NB4 (cell line): Measurements from ENCODE around the gene HSD17B2.
A peak's percentile ranks its signal among the peaks of the same experiment; 100 is the strongest.

Experiments used
- DNase-seq: peaks from one replicate; pipeline ENCODE4 v3.0.0; 2010; ENCODE audit warnings: low read depth
- H3K4me3 ChIP-seq: one replicate; pipeline ENCODE4 v1.5.1; 2011; ENCODE audit warnings: mild to moderate bottlenecking, low read depth, low read length, moderate library complexity
- MYC ChIP-seq: IDR thresholded peaks from 2 replicates; pipeline ENCODE4 v1.6.1; 2011; ENCODE audit warnings: low read depth, low read length
- POLR2A ChIP-seq: IDR thresholded peaks from 2 replicates; pipeline ENCODE4 v1.6.1; 2011; ENCODE audit warnings: mild to moderate bottlenecking; ENCODE audit not compliant: insufficient read length; ENCODE audit errors: extremely low read depth
- TF ChIP-seq, protein P1 (sequence below): IDR thresholded peaks from one replicate; pipeline ENCODE4 v1.5.1; 2012; ENCODE audit warnings: low read depth, low read length
- TF ChIP-seq, protein P2 (sequence below): IDR thresholded peaks from 2 replicates; pipeline ENCODE4 v1.6.1; 2011; ENCODE audit warnings: low read depth, low read length

Gene HSD17B2

DNA sequence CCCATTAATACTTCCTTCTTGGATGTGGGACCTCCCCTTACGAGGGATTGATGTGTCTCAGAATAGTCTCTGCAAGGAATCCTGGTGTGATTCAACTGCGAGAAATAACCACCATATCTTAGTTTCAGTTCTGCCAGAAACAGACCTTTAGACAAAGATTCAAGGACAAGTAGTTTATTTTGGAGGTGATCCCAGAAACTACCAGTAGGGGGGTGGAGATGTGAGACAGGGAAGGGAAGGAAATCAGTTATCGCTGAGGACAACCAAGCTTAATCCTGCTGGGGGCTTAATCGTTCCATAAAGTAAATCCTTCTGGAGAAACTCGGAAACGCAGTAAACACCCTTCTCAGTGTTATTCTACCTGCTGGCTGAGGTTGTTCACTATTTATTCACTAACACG is 18.8 kb upstream of the HSD17B2 start:
- DNase-seq: peak; percentile 42
- TF ChIP-seq, protein P1, sequence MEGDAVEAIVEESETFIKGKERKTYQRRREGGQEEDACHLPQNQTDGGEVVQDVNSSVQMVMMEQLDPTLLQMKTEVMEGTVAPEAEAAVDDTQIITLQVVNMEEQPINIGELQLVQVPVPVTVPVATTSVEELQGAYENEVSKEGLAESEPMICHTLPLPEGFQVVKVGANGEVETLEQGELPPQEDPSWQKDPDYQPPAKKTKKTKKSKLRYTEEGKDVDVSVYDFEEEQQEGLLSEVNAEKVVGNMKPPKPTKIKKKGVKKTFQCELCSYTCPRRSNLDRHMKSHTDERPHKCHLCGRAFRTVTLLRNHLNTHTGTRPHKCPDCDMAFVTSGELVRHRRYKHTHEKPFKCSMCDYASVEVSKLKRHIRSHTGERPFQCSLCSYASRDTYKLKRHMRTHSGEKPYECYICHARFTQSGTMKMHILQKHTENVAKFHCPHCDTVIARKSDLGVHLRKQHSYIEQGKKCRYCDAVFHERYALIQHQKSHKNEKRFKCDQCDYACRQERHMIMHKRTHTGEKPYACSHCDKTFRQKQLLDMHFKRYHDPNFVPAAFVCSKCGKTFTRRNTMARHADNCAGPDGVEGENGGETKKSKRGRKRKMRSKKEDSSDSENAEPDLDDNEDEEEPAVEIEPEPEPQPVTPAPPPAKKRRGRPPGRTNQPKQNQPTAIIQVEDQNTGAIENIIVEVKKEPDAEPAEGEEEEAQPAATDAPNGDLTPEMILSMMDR: peak; percentile 44
- TF ChIP-seq POLR2A: no peak
- H3K4me3 ChIP-seq: no peak overlapping the region

DNA sequence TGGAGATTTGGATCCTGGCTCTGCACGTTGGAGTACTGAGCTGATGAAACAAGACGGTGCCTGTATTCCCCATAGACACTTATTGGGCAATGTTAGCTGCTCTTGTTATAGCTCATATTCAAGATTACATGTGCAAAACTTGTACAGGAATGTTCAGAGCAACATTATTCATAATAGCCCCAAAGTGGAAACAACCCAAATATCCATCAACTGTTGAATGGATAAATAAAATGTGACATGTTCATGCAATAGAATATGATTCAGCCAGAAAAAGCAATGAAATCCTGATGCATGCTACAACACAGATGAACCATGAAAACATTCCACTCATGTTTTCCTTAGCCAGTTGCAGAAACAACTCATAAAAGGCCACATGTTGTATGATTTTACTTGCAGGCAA is 18.1 kb upstream of the HSD17B2 start:
- DNase-seq: peak; percentile 30
- H3K4me3 ChIP-seq: no peak overlapping the region
- TF ChIP-seq, protein P2, sequence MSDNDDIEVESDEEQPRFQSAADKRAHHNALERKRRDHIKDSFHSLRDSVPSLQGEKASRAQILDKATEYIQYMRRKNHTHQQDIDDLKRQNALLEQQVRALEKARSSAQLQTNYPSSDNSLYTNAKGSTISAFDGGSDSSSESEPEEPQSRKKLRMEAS: no peak
- no peak for TF ChIP-seq POLR2A
- TF ChIP-seq MYC: no peak
- TF ChIP-seq, protein P1: no peak

DNA sequence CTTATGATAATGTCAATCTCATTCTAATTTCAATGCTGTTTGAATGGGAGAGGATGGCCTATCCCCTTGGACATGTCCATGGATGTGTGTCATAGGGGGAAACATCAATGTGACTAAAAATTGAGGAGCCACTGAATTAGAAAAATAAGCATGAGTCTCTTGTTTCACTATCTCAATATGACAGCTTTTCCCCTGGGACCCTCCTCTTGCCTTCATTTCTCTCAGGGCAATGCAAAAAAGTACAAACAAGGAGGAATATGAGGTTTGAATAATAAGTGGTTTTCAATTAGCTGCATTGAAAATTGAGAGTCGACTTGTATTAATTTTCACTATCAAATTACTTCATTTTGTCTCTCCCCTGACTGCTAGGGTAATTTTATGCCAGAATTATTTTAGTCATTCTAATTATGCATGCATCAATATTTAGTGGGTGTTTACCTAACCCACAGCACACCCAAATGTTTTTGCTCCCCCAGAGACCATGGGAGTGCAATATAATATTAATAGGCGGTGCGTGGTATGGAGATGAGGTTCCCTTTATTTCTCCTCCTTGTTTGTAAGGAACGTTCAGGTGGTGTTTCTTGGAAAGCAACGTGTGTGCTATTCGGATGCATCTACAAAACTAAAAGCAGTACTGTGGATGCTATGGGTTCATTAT is 17.0 kb upstream of the HSD17B2 start:
- TF ChIP-seq POLR2A: no peak
- TF ChIP-seq, protein P2: no peak
- TF ChIP-seq, protein P1: no peak
- no peak for TF ChIP-seq MYC
- no peak overlapping the region for H3K4me3 ChIP-seq
- DNase-seq: no peak

DNA sequence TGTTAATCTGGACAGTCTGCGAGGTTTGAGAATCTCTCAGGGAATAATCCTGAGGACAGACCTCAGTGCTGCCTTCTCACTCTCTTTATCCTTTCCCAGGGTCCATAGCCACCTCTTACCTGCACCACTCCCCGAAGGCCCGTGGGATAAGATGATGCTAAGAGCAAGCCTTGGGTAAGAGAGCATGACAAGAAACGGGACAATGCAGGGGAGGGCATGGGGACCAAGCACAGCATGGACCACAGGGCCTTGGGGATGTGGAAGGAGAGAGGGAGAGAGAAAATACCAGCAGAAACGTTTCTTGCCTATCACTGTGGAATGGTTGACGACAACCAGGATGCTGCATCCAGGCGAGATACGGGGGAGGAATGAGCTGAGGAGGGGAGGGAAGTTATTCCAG is 15.5 kb upstream of the HSD17B2 start:
- no peak overlapping the region for H3K4me3 ChIP-seq
- no peak for DNase-seq
- TF ChIP-seq MYC (no peak), POLR2A (no peak)
- TF ChIP-seq, protein P1: no peak
- TF ChIP-seq, protein P2: no peak

DNA sequence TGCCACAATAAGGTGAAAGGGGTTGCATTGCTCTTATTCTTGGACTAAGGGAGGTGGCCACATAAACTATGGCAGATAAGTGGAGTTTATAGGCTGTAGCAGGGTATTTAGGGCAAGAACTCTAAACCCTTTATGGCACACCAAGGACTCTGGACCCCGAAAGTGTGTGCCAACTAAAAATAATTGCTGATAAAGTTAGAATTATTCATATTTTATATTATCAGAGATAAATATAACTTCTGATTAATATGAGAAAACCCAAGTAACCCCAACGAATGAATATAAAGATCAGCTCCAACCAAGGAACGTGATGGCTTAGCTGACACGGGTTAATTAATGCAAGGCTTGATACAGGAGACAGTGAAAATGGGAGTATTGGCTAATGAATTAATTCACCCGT is 15.0 kb upstream of the HSD17B2 start:
- H3K4me3 ChIP-seq: no peak overlapping the region
- TF ChIP-seq, protein P2: no peak
- TF ChIP-seq MYC: no peak
- TF ChIP-seq, protein P1: no peak
- DNase-seq: no peak

DNA sequence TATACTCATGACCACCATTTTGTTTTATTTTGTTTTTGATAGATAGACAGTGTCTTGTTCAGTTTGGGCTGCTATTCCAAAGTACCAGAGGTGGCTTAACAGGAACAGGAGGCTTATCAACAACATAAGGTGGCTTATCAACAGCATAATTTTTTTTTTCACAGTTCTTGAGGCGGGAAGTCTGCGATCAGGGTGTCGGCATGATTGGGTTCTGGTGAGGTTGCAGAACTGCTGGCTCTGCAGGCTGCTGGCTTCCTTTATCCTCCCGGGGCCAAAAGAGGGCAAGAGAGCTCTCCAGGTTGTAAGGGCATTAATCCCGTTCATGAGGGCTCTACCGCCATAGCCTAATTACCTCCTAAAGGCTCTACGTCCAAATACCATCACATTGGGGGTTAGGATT is 11.8 kb upstream of the HSD17B2 start:
- H3K4me3 ChIP-seq: no peak overlapping the region
- no peak for DNase-seq
- TF ChIP-seq, protein P2: no peak
- TF ChIP-seq POLR2A (no peak), MYC (no peak)
- TF ChIP-seq, protein P1: no peak
